DOHH2 (cell line): ENCODE measurements around the gene HRH4.

Experiments used
- CTCF ChIP-seq: fragments of 200-600 bp; sonication (generic); IDR thresholded peaks from one replicate; pipeline ENCODE4 v1.5.1; 2014; ENCODE audit warnings: antibody characterized with exemption, mild to moderate bottlenecking, low read depth, low read length; ENCODE audit not compliant: poor library complexity, severe bottlenecking
- EZH2phosphoT487 ChIP-seq: fragments of 200-600 bp; sonication (generic); IDR thresholded peaks from 2 replicates; pipeline ENCODE4 v1.6.1; 2017; ENCODE audit warnings: borderline replicate concordance, mild to moderate bottlenecking, antibody characterized with exemption, low read length, moderate library complexity, mixed read lengths

GRCh38 chr18:24504401-24504800 is 44.0 kb downstream of the HRH4 start:
- no peak for TF ChIP-seq CTCF
- TF ChIP-seq EZH2phosphoT487, result no peak
